WTC11 (cell line): ENCODE data around the gene ICE2. TPM values are rescaled to one million over a fixed set of nuclear protein-coding genes. Genes with fewer than 3 reads are reported as not detected.

ENCODE experiments used
- ATAC-seq: fragments of 200-7000 bp; cut with Tn5 transposase; 2 replicates; pipeline ENCODE4 v1.10.0; 2021; ENCODE audit warnings: mild to moderate bottlenecking, moderate library complexity
- CTCF ChIA-PET: fragments of 300-600 bp; sonication (Branson Sonifier 250); formaldehyde crosslinking; loops from one replicate; lab custom pipeline; 2021; ENCODE audit warnings: antibody characterized with exemption; lab: Charles Lee
- POLR2A ChIA-PET: fragments of 350-600 bp; sonication (Branson Sonifier 250); formaldehyde crosslinking; loops from one replicate; lab custom pipeline; 2021; ENCODE audit warnings: antibody characterized with exemption; lab: Charles Lee
- DNase-seq: peaks from one replicate; pipeline ENCODE4 v3.0.0; 2021; ENCODE audit warnings: low spot score
- H3K27ac Mint-ChIP-seq: 2 replicates; pipeline ENCODE4 v1.8.0; 2021; ENCODE audit warnings: mixed read lengths
- H3K27me3 Mint-ChIP-seq: 2 replicates; pipeline ENCODE4 v1.8.0; 2021; ENCODE audit warnings: low read depth, mild to moderate bottlenecking, moderate library complexity, mixed read lengths
- H3K36me3 Mint-ChIP-seq: 2 replicates; pipeline ENCODE4 v1.8.0; 2021; ENCODE audit warnings: mixed read lengths
- H3K4me1 Mint-ChIP-seq: 2 replicates; pipeline ENCODE4 v1.8.0; 2022; ENCODE audit warnings: mixed read lengths
- H3K4me3 Mint-ChIP-seq: 2 replicates; pipeline ENCODE4 v1.8.0; 2021; ENCODE audit warnings: mild to moderate bottlenecking, moderate library complexity, mixed read lengths
- H3K9me3 Mint-ChIP-seq: 2 replicates; pipeline ENCODE4 v1.8.0; 2021; ENCODE audit warnings: mixed read lengths
- ESRRA ChIP-seq: sonication (generic); formaldehyde crosslinking; IDR thresholded peaks from 2 replicates; pipeline ENCODE4 v1.8.1; 2022; ENCODE audit warnings: mild to moderate bottlenecking, missing genetic modification reagents, borderline replicate concordance
- FOXJ3 ChIP-seq: sonication (generic); formaldehyde crosslinking; IDR thresholded peaks from 2 replicates; pipeline ENCODE4 v1.9.0; 2021; ENCODE audit warnings: missing genetic modification reagents, mild to moderate bottlenecking, borderline replicate concordance
- GTF2I ChIP-seq: fragments of 250-450 bp; sonication (Bioruptor Pico); conservative IDR thresholded peaks from 2 replicates; pipeline ENCODE4 v1.4.0; 2021; ENCODE audit warnings: mild to moderate bottlenecking
- MXD4 ChIP-seq: fragments of 250-450 bp; sonication (Bioruptor Pico); IDR thresholded peaks from 2 replicates; pipeline ENCODE4 v1.8.0; 2021; ENCODE audit warnings: mild to moderate bottlenecking, moderate library complexity, borderline replicate concordance
- MYBL2 ChIP-seq: sonication (generic); formaldehyde crosslinking; IDR thresholded peaks from 2 replicates; pipeline ENCODE4 v1.8.1; 2023; ENCODE audit warnings: mild to moderate bottlenecking, moderate library complexity, missing genetic modification reagents
- NFE2L1 ChIP-seq: sonication (generic); formaldehyde crosslinking; IDR thresholded peaks from 2 replicates; pipeline ENCODE4 v1.8.1; 2023; ENCODE audit warnings: missing genetic modification reagents
- NFYB ChIP-seq: sonication (generic); formaldehyde crosslinking; conservative IDR thresholded peaks from 2 replicates; pipeline ENCODE4 v1.8.0; 2022; ENCODE audit warnings: low read depth, missing genetic modification reagents
- NR1H2 ChIP-seq: sonication (generic); formaldehyde crosslinking; IDR thresholded peaks from 2 replicates; pipeline ENCODE4 v1.9.0; 2021; ENCODE audit warnings: mild to moderate bottlenecking, moderate library complexity, missing genetic modification reagents
- NR3C1 ChIP-seq: sonication (generic); formaldehyde crosslinking; conservative IDR thresholded peaks from 2 replicates; pipeline ENCODE4 v1.8.1; 2023; ENCODE audit warnings: low read depth, mild to moderate bottlenecking, missing genetic modification reagents
- OVOL2 ChIP-seq: fragments of 250-450 bp; sonication (Bioruptor Pico); IDR thresholded peaks from 2 replicates; pipeline ENCODE4 v1.9.0; 2021; ENCODE audit warnings: mild to moderate bottlenecking, borderline replicate concordance
- PRRX2 ChIP-seq: fragments of 250-450 bp; sonication (Bioruptor Pico); IDR thresholded peaks from 2 replicates; pipeline ENCODE4 v1.8.0; 2021; ENCODE audit warnings: mild to moderate bottlenecking
- RELA ChIP-seq: sonication (generic); formaldehyde crosslinking; IDR thresholded peaks from 2 replicates; pipeline ENCODE4 v1.8.1; 2022; ENCODE audit warnings: missing genetic modification reagents, mild to moderate bottlenecking, borderline replicate concordance
- TEAD4 ChIP-seq: sonication (generic); formaldehyde crosslinking; IDR thresholded peaks from 2 replicates; pipeline ENCODE4 v1.8.0; 2022; ENCODE audit warnings: mild to moderate bottlenecking, missing genetic modification reagents
- ZNF396 ChIP-seq: fragments of 250-450 bp; sonication (Bioruptor Pico); IDR thresholded peaks from 2 replicates; pipeline ENCODE4 v1.8.0; 2021; ENCODE audit warnings: mild to moderate bottlenecking, moderate library complexity, borderline replicate concordance
- ZNF416 ChIP-seq: fragments of 250-450 bp; sonication (Bioruptor Pico); IDR thresholded peaks from 2 replicates; pipeline ENCODE4 v1.9.0; 2021; ENCODE audit warnings: mild to moderate bottlenecking, inconsistent platforms
- ZNF671 ChIP-seq: fragments of 250-450 bp; sonication (Bioruptor Pico); IDR thresholded peaks from 2 replicates; pipeline ENCODE4 v1.8.0; 2021; ENCODE audit warnings: mild to moderate bottlenecking
- total RNA-seq: library from RNA; stranded (reverse); gene quantifications from 3 replicates; pipeline ENCODE4 v1.2.3, GENCODE V29; 2021
- TF ChIP-seq, protein P1 (sequence below): sonication (generic); formaldehyde crosslinking; IDR thresholded peaks from 2 replicates; pipeline ENCODE4 v1.8.0; 2022; ENCODE audit warnings: mild to moderate bottlenecking, missing genetic modification reagents
- TF ChIP-seq, protein P2 (sequence below): fragments of 200-600 bp; IDR thresholded peaks from 2 replicates; pipeline ENCODE4 v1.8.0; 2022; ENCODE audit warnings: antibody characterized with exemption
- TF ChIP-seq, protein P3 (sequence below): sonication (generic); formaldehyde crosslinking; IDR thresholded peaks from 2 replicates; pipeline ENCODE4 v1.8.1; 2023; ENCODE audit warnings: mild to moderate bottlenecking, moderate library complexity, missing genetic modification reagents
- TF ChIP-seq, protein P4 (sequence below): sonication (generic); formaldehyde crosslinking; IDR thresholded peaks from 2 replicates; pipeline ENCODE4 v1.8.1; 2022; ENCODE audit warnings: low read depth, mild to moderate bottlenecking, moderate library complexity, missing genetic modification reagents, borderline replicate concordance
- TF ChIP-seq, protein P5 (sequence below): fragments of 250-450 bp; sonication (Bioruptor Pico); IDR thresholded peaks from 2 replicates; pipeline ENCODE4 v1.9.0; 2021; ENCODE audit warnings: mild to moderate bottlenecking, borderline replicate concordance

Gene ICE2
- total RNA-seq, 1 experiment from 2014 or later = 76.9 TPM

DNA sequence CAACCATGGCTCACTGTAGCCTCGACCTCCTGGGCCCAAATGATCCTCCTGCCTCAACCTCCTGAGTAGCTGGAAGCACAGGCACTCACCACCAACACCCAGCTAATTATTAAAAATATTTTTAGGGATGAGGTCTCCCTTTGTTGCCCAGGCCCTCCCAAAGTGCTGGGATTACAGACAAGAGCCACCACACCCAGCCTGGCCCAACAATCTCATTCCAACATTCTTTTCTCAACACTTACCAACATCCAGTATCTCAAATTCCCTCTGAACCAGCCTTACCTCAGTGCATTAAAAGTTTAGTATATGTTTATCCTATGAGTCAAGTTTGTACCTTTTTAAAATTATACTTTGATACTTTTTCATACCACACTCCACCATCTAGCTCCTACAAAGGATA, 106.2 kb downstream of the ICE2 start (continued):
- TF ChIP-seq FOXJ3 (no peak), MYBL2 (no peak), OVOL2 (CRISPR knock-in tag) (no peak)
- TF ChIP-seq, protein P1, sequence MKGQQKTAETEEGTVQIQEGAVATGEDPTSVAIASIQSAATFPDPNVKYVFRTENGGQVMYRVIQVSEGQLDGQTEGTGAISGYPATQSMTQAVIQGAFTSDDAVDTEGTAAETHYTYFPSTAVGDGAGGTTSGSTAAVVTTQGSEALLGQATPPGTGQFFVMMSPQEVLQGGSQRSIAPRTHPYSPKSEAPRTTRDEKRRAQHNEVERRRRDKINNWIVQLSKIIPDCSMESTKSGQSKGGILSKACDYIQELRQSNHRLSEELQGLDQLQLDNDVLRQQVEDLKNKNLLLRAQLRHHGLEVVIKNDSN (CRISPR knock-in tag) = no peak

DNA sequence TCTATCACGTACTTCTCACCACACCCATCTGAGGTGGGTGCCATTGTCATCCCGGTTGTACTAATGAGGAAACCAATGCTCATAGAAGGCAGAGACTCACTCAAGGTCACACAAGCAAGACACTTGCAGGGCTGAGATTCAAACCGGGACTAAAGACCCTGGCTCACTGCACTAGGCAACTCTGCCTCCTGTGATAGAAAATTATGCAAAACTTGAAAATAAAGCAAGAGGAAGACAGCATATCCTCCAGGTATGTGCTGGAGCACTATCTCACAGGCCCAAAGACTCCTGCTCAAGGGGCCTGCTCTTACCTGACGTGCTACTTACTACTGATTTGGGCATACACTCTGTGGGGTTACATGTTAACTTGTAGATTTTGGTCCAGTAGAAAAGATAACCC, 106.7 kb downstream of the ICE2 start:
- H3K4me1 Mint-ChIP-seq = peaks cover 29% of the 10 kb centered on the region
- CTCF ChIA-PET = no interaction called here
- H3K9me3 Mint-ChIP-seq = no peaks in the 10 kb centered on the region
- H3K27ac Mint-ChIP-seq = no peak overlapping the region
- DNase-seq (no peak), ATAC-seq (no peak)
- peaks cover 37% of the 10 kb centered on the region for H3K27me3 Mint-ChIP-seq
- TF ChIP-seq ZNF671 (CRISPR knock-in tag) (no peak), OVOL2 (CRISPR knock-in tag) (no peak), ZNF416 (CRISPR knock-in tag) (no peak), ESRRA (CRISPR knock-in tag) (no peak), PRRX2 (CRISPR knock-in tag) (no peak), ZNF396 (CRISPR knock-in tag) (no peak), RELA (CRISPR knock-in tag) (no peak), NR1H2 (CRISPR knock-in tag) (no peak), NR3C1 (CRISPR knock-in tag) (no peak), NFE2L1 (CRISPR knock-in tag) (no peak), GTF2I (CRISPR knock-in tag) (no peak), NFYB (CRISPR knock-in tag) (no peak), MXD4 (CRISPR knock-in tag) (no peak), TEAD4 (CRISPR knock-in tag) (no peak)
- TF ChIP-seq, protein P2, sequence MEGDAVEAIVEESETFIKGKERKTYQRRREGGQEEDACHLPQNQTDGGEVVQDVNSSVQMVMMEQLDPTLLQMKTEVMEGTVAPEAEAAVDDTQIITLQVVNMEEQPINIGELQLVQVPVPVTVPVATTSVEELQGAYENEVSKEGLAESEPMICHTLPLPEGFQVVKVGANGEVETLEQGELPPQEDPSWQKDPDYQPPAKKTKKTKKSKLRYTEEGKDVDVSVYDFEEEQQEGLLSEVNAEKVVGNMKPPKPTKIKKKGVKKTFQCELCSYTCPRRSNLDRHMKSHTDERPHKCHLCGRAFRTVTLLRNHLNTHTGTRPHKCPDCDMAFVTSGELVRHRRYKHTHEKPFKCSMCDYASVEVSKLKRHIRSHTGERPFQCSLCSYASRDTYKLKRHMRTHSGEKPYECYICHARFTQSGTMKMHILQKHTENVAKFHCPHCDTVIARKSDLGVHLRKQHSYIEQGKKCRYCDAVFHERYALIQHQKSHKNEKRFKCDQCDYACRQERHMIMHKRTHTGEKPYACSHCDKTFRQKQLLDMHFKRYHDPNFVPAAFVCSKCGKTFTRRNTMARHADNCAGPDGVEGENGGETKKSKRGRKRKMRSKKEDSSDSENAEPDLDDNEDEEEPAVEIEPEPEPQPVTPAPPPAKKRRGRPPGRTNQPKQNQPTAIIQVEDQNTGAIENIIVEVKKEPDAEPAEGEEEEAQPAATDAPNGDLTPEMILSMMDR = no peak
- TF ChIP-seq, protein P3, sequence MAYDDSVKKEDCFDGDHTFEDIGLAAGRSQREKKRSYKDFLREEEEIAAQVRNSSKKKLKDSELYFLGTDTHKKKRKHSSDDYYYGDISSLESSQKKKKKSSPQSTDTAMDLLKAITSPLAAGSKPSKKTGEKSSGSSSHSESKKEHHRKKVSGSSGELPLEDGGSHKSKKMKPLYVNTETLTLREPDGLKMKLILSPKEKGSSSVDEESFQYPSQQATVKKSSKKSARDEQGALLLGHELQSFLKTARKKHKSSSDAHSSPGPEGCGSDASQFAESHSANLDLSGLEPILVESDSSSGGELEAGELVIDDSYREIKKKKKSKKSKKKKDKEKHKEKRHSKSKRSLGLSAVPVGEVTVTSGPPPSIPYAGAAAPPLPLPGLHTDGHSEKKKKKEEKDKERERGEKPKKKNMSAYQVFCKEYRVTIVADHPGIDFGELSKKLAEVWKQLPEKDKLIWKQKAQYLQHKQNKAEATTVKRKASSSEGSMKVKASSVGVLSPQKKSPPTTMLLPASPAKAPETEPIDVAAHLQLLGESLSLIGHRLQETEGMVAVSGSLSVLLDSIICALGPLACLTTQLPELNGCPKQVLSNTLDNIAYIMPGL = no peak
- TF ChIP-seq, protein P4, sequence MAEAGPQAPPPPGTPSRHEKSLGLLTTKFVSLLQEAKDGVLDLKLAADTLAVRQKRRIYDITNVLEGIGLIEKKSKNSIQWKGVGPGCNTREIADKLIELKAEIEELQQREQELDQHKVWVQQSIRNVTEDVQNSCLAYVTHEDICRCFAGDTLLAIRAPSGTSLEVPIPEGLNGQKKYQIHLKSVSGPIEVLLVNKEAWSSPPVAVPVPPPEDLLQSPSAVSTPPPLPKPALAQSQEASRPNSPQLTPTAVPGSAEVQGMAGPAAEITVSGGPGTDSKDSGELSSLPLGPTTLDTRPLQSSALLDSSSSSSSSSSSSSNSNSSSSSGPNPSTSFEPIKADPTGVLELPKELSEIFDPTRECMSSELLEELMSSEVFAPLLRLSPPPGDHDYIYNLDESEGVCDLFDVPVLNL (CRISPR knock-in tag) = no peak
- TF ChIP-seq, protein P5, sequence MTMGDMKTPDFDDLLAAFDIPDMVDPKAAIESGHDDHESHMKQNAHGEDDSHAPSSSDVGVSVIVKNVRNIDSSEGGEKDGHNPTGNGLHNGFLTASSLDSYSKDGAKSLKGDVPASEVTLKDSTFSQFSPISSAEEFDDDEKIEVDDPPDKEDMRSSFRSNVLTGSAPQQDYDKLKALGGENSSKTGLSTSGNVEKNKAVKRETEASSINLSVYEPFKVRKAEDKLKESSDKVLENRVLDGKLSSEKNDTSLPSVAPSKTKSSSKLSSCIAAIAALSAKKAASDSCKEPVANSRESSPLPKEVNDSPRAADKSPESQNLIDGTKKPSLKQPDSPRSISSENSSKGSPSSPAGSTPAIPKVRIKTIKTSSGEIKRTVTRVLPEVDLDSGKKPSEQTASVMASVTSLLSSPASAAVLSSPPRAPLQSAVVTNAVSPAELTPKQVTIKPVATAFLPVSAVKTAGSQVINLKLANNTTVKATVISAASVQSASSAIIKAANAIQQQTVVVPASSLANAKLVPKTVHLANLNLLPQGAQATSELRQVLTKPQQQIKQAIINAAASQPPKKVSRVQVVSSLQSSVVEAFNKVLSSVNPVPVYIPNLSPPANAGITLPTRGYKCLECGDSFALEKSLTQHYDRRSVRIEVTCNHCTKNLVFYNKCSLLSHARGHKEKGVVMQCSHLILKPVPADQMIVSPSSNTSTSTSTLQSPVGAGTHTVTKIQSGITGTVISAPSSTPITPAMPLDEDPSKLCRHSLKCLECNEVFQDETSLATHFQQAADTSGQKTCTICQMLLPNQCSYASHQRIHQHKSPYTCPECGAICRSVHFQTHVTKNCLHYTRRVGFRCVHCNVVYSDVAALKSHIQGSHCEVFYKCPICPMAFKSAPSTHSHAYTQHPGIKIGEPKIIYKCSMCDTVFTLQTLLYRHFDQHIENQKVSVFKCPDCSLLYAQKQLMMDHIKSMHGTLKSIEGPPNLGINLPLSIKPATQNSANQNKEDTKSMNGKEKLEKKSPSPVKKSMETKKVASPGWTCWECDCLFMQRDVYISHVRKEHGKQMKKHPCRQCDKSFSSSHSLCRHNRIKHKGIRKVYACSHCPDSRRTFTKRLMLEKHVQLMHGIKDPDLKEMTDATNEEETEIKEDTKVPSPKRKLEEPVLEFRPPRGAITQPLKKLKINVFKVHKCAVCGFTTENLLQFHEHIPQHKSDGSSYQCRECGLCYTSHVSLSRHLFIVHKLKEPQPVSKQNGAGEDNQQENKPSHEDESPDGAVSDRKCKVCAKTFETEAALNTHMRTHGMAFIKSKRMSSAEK (CRISPR knock-in tag) = no peak
- POLR2A ChIA-PET = interaction anchor here (0.6 kb wide), 1 partner anchor 20 kb away, joined by 3 read pairs; no protein-coding TSS in a partner anchor
- H3K4me3 Mint-ChIP-seq = no peak overlapping the region
- peaks cover 6% of the 10 kb centered on the region; the same call in 1 of the 2 replicates for H3K36me3 Mint-ChIP-seq
